Hypothalamus (tissue), 51 donors: ENCODE results near the gene LUZP4.
"Not testable (repeated sequence)": the region's sequence is repeated elsewhere in the genome, so short reads cannot be mapped to it uniquely, and the experiment has no call there.

Experiments
- DNase-seq, 51 donors: peaks; one replicate each; lab custom pipeline; 2025; lab: John Stamatoyannopoulos, UW

LUZP4 gene

DNA sequence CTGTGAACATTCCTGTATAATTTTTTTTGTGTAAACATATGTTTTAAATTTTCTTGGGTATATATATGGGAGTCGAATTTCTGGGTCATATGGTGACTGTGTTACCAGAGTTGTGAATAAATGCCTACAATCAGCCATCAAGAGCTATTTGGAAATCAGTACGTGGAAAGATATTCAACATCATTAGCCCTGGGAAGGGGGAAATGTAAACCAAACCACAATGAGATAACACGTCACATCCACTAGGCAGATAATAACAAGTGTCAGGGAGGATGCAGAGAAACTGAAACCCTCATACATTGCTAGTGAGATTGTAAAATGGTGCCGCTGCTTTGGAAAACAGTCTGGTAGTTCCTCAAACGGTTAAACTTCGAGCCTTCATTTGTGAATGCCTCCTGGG lies 43.9 kb downstream of the LUZP4 start:
- DNase-seq, result no peak

GRCh38 chrX:115337491-115338144 lies 48.1 kb downstream of the LUZP4 start:
- no peak for DNase-seq

- DNase-seq, result no peak
Observed at GRCh38 chrX:115339441-115340025, 50.0 kb downstream of the LUZP4 start.

DNA sequence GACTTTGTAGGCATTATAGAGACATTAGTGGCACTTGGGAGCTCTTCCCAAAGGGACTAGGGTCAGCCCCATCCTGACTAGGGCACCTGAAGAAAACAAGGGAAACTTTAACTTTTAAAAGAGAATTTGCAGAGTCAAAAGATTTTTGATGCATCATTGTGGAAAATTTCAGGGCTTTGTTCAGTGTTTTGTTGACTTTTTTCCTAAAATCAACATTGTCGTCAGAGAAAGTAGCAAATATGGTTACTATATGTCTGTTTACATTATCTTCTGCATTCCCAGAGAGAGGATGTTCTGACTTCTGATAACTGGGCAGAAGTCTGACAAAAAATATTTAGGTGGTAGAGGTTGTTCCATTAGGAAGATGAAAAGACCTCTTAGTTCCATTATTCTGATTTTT lies 51.9 kb downstream of the LUZP4 start:
- DNase-seq, result no peak

DNA sequence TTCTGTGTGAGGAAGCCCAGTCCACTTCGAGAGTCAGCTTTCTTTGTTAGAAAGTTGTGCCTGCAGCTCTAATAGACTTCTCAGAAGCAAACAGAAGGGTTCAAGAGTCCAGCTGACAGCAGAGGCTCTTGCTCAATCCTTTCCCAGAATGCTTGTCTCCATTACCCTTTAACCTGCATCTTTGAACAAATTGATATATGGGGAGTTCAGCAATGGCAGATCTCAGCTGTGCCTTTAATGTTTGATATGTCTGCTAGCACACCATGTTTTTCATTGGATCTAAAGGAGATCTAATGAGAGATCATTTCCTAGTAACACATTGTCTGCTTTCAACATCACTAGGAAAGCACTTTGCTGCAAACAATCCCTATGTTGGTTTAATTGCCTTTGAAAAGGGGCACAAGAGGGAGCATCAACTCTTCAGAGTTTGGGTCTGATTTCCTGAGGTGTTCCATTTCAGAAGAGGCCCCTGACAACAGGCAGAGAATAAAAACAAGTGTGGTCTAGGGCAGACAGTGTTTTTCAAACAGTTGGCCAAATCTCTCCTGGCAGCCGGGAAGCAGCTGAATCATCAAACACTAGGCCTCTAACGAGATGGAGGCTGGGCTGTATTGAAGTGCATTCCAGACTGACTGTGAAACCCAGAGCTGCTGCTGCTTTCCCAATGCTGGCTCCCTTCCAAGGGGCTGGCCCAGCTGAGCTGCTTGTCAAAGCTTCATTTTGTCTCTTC lies 55.5 kb downstream of the LUZP4 start:
- peak; percentile 0 to 80 (median 49) for DNase-seq

- no peak for DNase-seq
Observed at GRCh38 chrX:115345615-115346014, 56.1 kb downstream of the LUZP4 start.

- not testable (repeated sequence) for DNase-seq
Observed at GRCh38 chrX:115346738-115347137, 57.2 kb downstream of the LUZP4 start.

- DNase-seq, result no peak
Observed at GRCh38 chrX:115348446-115349225, 59.1 kb downstream of the LUZP4 start.

GRCh38 chrX:115350711-115351381 lies 61.3 kb downstream of the LUZP4 start:
- no peak for DNase-seq

- DNase-seq, result no peak
Observed at GRCh38 chrX:115356369-115356768, 66.9 kb downstream of the LUZP4 start.
